Transverse colon (tissue), 4 donors: Measurements from ENCODE around the gene CREM. TPM values are rescaled to one million over a fixed set of nuclear protein-coding genes. Genes with fewer than 3 reads are reported as not detected.

ENCODE experiments used
- DNase-seq: peaks from one replicate; pipeline ENCODE4 v3.0.0-alpha.2; 2019
- H3K27ac ChIP-seq, 4 donors: fragments of 200-600 bp; sonication (generic); 2 replicates each; pipeline ENCODE4 v1.5.1; 2016 to 2018; ENCODE audit warnings: inconsistent platforms in 4 of 4
- H3K27me3 ChIP-seq: fragments of 200-600 bp; sonication (generic); 2 replicates; pipeline ENCODE4 v1.5.1; 2017; ENCODE audit warnings: inconsistent platforms
- H3K36me3 ChIP-seq, 4 donors: fragments of 200-600 bp; sonication (generic); 2 replicates each; pipeline ENCODE4 v1.5.1; 2017 to 2019; ENCODE audit warnings: inconsistent platforms in 4 of 4
- H3K4me1 ChIP-seq, 4 donors: fragments of 200-600 bp; sonication (generic); 2 replicates each; pipeline ENCODE4 v1.5.1; 2017 to 2020; ENCODE audit warnings: inconsistent platforms in 4 of 4
- H3K4me3 ChIP-seq, 4 donors: fragments of 200-600 bp; sonication (generic); 1 replicate in 1 of 4; 2 replicates in 3 of 4; pipeline versions ENCODE4 v1.5.1 to v1.6.1; 2017 to 2019; ENCODE audit warnings: inconsistent platforms in 4 of 4
- H3K9me3 ChIP-seq, 2 donors: fragments of 200-600 bp; sonication (generic); 2 replicates each; pipeline ENCODE4 v1.5.1; 2017 to 2019; ENCODE audit warnings: inconsistent platforms in 2 of 2
- CTCF ChIP-seq, 5 experiments: fragments of 200-600 bp in 3 of 5; fragments of 450-650 bp in 2 of 5; sonication (generic) in 3 of 5; IDR thresholded peaks; 1 replicate in 2 of 5; 2 replicates in 3 of 5; pipeline ENCODE4 v1.5.1; 2016 to 2017; ENCODE audit warnings: antibody characterized with exemption in 5 of 5, inconsistent platforms in 3 of 5, mild to moderate bottlenecking in 2 of 5, moderate library complexity in 1 of 5
- EP300 ChIP-seq: sonication (generic); formaldehyde crosslinking; IDR thresholded peaks from one replicate; pipeline ENCODE4 v1.6.1; 2017; ENCODE audit warnings: antibody characterized with exemption, low read depth
- POLR2A ChIP-seq: fragments of 450-650 bp; IDR thresholded peaks from one replicate; pipeline ENCODE4 v1.6.1; 2016; ENCODE audit warnings: antibody characterized with exemption, mild to moderate bottlenecking, moderate library complexity
- POLR2AphosphoS5 ChIP-seq, 3 donors: sonication (generic); formaldehyde crosslinking; IDR thresholded peaks; one replicate each; pipeline ENCODE4 v1.6.1; 2016; ENCODE audit warnings: antibody characterized with exemption in 3 of 3
- WGBS, 2 donors: methylation state at CpG; one replicate each; pipeline ENCODE4 v1.1.5; 2018; ENCODE audit warnings: low coverage in 1 of 2; 5-methylcytosine and 5-hydroxymethylcytosine counted together
- in situ Hi-C, 4 donors: fragments of 200-750 bp; cut with MboI; loops; one replicate each; pipeline versions ENCODE4 v1.15.0 to v1.15.1; 2017; ENCODE audit warnings: low sequenced_read_pairs in 3 of 4, low pct_ligation_motif_present in 1 of 4, low pct_unique_long_range_greater_than_20kb in 1 of 4
- intact Hi-C: fragments of 100-400 bp; cut with DNase I; formaldehyde crosslinking; loops from one replicate; pipeline ENCODE4 v1.15.1; 2023; ENCODE audit warnings: low total_unique reads
- total RNA-seq, 4 donors: library from RNA; depleted of rRNA; stranded (reverse); fragments of >200 nt; gene quantifications; one replicate each; pipeline ENCODE4 v1.1.0, GENCODE V29; 2016

CREM gene
- total RNA-seq, 4 donors from 2014 or later, result 2.8 to 99.9 (median 21.1) TPM

- Histone ChIP-seq H3K9me3 (no peaks in the 10 kb centered on the region), H3K27me3 (no peaks in the 10 kb centered on the region), H3K4me1 (peaks cover 0 to 10% (median 4%) of the 10 kb centered on the region in 4 donors), H3K27ac (no peak overlapping the region), H3K36me3 (no peaks in the 10 kb centered on the region), H3K4me3 (no peak overlapping the region)
- no peak for DNase-seq
- intact Hi-C loops (no loop called here), in situ Hi-C loops (no loop called here)
- WGBS, 2 donors, result 91 to 96% methylated on average over 3 of the region's 3 CpGs
- TF ChIP-seq CTCF (IDR thresholded peaks at IDR 0.05) (no peak), POLR2AphosphoS5 (IDR thresholded peaks at IDR 0.05) (no peak), EP300 (no peak), POLR2A (no peak)
Observed at GRCh38 chr10:35152992-35153391, 26.3 kb downstream of the CREM start.

GRCh38 chr10:35153716-35154115, 27.1 kb downstream of the CREM start:
- TF ChIP-seq POLR2A (no peak), EP300 (no peak), CTCF (IDR thresholded peaks at IDR 0.05) (no peak), POLR2AphosphoS5 (IDR thresholded peaks at IDR 0.05) (no peak)
- no peaks in the 10 kb centered on the region for H3K36me3 ChIP-seq
- H3K9me3 ChIP-seq, result no peaks in the 10 kb centered on the region
- no peak overlapping the region for H3K4me3 ChIP-seq
- intact Hi-C loops, result no loop called here
- in situ Hi-C loops, result no loop called here
- H3K4me1 ChIP-seq, result peaks cover 0 to 10% (median 4%) of the 10 kb centered on the region in 4 donors
- DNase-seq, result no peak
- 63 to 73% methylated on average over 3 to 4 of the region's 4 CpGs for WGBS, 2 donors
- no peak overlapping the region for H3K27ac ChIP-seq
- no peaks in the 10 kb centered on the region for H3K27me3 ChIP-seq

- in situ Hi-C loops (no loop called here), intact Hi-C loops (no loop called here)
- H3K4me3 ChIP-seq, result no peak overlapping the region
- no peaks in the 10 kb centered on the region for H3K9me3 ChIP-seq
- H3K27ac ChIP-seq, result no peak overlapping the region
- TF ChIP-seq CTCF (IDR thresholded peaks at IDR 0.05), result no peak
- TF ChIP-seq POLR2A, result no peak
- TF ChIP-seq EP300, result no peak
- no peak for TF ChIP-seq POLR2AphosphoS5 (IDR thresholded peaks at IDR 0.05)
- no peaks in the 10 kb centered on the region for H3K27me3 ChIP-seq
- no peaks in the 10 kb centered on the region for H3K4me1 ChIP-seq
- 89 to 100% methylated on average over 1 of the region's 1 CpG for WGBS, 2 donors
- H3K36me3 ChIP-seq, result no peaks in the 10 kb centered on the region
- DNase-seq, result no peak
Observed at GRCh38 chr10:35160743-35161142, 34.1 kb downstream of the CREM start.

GRCh38 chr10:35161906-35162305, 35.3 kb downstream of the CREM start:
- WGBS, 2 donors, result 95% methylated on average over 2 of the region's 2 CpGs; no CpG with 5 or more reads in 1 of the 2 donors
- H3K4me3 ChIP-seq, result no peak overlapping the region
- no peak for TF ChIP-seq EP300
- TF ChIP-seq CTCF (IDR thresholded peaks at IDR 0.05), result no peak
- no peak overlapping the region for H3K27ac ChIP-seq
- intact Hi-C loops, result no loop called here
- H3K9me3 ChIP-seq, result no peaks in the 10 kb centered on the region
- DNase-seq, result no peak
- no peaks in the 10 kb centered on the region for H3K27me3 ChIP-seq
- H3K4me1 ChIP-seq, result no peaks in the 10 kb centered on the region
- in situ Hi-C loops, result no loop called here
- no peaks in the 10 kb centered on the region for H3K36me3 ChIP-seq
